Muscle layer of colon (tissue), 2 donors: ENCODE measurements around the gene ME1.
A peak's percentile ranks its signal among the peaks of the same experiment; 100 is the strongest.
"Not testable (repeated sequence)": the region's sequence is repeated elsewhere in the genome, so short reads cannot be mapped to it uniquely, and the experiment has no call there.

Experiments
- H3K27ac ChIP-seq: one replicate; pipeline ENCODE4 v1.7.0; 2013; ENCODE audit warnings: low read depth, mild to moderate bottlenecking, low read length, moderate library complexity
- H3K27me3 ChIP-seq, 2 donors: one replicate each; pipeline ENCODE4 v1.7.0; 2013; ENCODE audit warnings: low read length in 2 of 2, mild to moderate bottlenecking in 2 of 2; ENCODE audit not compliant: insufficient read depth in 2 of 2, control insufficient read depth in 1 of 2
- H3K36me3 ChIP-seq: one replicate; pipeline ENCODE4 v1.7.0; 2013; ENCODE audit warnings: mild to moderate bottlenecking, low read length; ENCODE audit not compliant: insufficient read depth
- H3K4me1 ChIP-seq: one replicate; pipeline ENCODE4 v1.7.0; 2013; ENCODE audit warnings: mild to moderate bottlenecking, low read length; ENCODE audit not compliant: insufficient read depth
- H3K4me3 ChIP-seq, 2 donors: one replicate each; pipeline ENCODE4 v1.7.0; 2013; ENCODE audit warnings: low read length in 2 of 2, low read depth in 1 of 2, mild to moderate bottlenecking in 1 of 2, moderate library complexity in 1 of 2
- H3K9ac ChIP-seq: one replicate; pipeline ENCODE4 v1.7.0; 2013; ENCODE audit warnings: low read length
- H3K9me3 ChIP-seq: one replicate; pipeline ENCODE4 v1.7.0; 2013; ENCODE audit warnings: mild to moderate bottlenecking, low read length
- donor health status: abdominal sarcoma.
- donor health status: Adenocarcinoma of cecum.

The ME1 gene

DNA sequence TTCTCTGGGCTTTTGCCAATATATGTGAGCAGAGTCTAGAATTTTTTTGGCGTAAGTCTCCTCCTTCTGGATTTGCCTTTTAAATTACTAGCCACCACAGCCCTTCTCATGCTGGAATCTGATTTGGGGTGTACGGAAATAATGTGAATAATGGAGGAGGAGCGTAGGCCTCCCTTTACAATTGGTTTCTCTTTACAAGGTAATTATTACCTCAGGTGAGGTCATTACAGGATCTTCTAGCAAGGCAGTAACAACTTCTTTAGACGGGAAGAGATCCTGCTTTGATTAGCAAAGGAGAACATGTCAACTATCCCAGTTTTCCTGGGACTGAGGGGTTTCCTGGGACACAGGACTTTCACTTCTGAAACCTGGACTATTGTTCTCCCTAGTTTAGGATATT is 228.8 kb downstream of the ME1 start:
- Histone ChIP-seq H3K4me3 (no peak overlapping the region), H3K9ac (no peak overlapping the region), H3K27me3 (no peaks in the 10 kb centered on the region), H3K36me3 (peaks cover 6% of the 10 kb centered on the region), H3K27ac (no peak overlapping the region), H3K9me3 (no peaks in the 10 kb centered on the region), H3K4me1 (no peaks in the 10 kb centered on the region)

DNA sequence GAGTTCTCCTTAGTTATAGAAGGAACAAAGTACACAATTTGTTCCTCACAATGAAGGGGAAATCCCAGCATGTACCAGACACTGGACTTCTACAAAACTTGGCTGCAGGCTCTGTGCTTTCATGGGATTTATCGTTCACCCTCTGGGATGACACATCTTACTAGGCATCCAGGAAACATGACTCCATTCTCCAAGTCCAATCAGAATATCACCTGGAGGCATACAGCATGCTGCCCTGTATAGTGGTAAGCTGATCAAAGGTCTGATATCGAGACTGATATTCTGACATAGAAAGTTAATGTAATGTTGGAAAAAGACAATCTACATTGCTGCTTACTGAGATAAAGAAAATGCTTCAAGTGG is 231.0 kb downstream of the ME1 start:
- Histone ChIP-seq H3K4me1 (no peaks in the 10 kb centered on the region), H3K36me3 (peaks cover 11% of the 10 kb centered on the region), H3K27ac (no peak overlapping the region), H3K9me3 (no peaks in the 10 kb centered on the region), H3K9ac (no peak overlapping the region), H3K4me3 (no peak overlapping the region), H3K27me3 (no peaks in the 10 kb centered on the region)

DNA sequence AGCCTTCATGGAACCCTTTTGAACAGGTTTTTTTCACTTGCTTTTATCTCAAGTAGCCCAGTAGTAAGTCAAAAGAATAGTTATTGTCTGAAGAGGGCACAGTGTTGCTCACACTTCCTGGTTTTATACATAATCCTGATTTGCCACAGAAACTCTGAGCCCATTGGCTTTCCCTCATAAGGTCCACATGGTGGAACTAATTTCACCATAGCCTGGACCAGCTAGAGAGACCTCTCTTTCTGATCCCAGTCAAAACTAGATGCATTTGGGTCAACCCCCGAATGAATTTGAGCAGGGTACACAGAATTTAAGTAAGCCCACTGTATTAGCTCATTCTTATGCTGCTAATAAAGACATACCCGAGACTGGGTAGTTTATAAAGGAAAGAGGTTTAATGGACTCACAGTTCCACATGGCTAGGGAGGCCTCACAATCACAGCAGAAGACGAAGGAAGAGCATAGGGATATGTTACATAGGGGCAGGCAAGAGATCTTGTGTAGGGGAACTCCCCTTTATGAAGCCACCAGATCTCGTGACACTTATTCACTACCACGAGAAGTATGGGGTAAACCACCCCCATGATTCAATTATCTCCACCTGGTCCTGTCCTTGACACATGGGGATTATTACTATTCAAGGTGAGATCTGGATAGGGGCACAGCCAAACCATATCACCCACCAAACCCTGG is 231.5 kb downstream of the ME1 start:
- Histone ChIP-seq H3K36me3 (peaks cover 11% of the 10 kb centered on the region), H3K9ac (no peak overlapping the region), H3K27me3 (no peaks in the 10 kb centered on the region), H3K4me1 (peaks cover 2% of the 10 kb centered on the region), H3K27ac (no peak overlapping the region), H3K4me3 (no peak overlapping the region), H3K9me3 (no peaks in the 10 kb centered on the region)

DNA sequence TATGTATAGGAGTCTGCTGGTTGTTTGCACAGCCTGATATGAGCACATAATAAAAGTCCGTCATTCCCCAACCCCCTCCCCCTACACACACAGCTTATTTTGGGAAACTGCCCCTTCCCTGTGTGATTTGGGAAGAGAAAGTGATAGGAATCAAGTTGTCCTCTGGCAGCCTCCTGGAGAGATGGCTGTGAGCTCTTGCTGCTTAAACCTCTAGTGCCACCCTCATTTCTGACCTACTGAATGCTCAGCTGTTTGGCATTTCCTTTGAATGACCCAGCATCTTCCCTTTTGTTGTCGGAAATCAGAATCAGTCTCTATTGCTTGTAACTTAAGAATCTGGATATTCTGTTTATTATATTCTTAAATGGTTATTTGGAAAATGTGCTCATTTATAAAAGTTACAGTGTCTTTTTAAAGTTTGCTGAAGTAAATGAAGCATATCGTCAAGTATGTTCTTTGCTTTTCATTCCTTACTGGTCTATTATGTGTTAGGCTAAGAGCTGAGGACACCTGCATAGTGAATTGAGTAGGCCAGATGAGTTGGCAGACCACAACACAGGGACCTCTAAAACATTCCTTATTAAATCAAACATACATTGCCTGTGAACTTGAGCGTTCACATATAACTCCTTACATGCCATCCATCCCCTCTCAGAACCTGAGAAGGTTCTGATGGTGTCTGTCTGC is 232.2 kb downstream of the ME1 start:
- Histone ChIP-seq H3K36me3 (peaks cover 11% of the 10 kb centered on the region), H3K9ac (no peak overlapping the region), H3K4me1 (peaks cover 5% of the 10 kb centered on the region), H3K27ac (no peak overlapping the region), H3K4me3 (no peak overlapping the region), H3K9me3 (no peaks in the 10 kb centered on the region), H3K27me3 (no peaks in the 10 kb centered on the region)

DNA sequence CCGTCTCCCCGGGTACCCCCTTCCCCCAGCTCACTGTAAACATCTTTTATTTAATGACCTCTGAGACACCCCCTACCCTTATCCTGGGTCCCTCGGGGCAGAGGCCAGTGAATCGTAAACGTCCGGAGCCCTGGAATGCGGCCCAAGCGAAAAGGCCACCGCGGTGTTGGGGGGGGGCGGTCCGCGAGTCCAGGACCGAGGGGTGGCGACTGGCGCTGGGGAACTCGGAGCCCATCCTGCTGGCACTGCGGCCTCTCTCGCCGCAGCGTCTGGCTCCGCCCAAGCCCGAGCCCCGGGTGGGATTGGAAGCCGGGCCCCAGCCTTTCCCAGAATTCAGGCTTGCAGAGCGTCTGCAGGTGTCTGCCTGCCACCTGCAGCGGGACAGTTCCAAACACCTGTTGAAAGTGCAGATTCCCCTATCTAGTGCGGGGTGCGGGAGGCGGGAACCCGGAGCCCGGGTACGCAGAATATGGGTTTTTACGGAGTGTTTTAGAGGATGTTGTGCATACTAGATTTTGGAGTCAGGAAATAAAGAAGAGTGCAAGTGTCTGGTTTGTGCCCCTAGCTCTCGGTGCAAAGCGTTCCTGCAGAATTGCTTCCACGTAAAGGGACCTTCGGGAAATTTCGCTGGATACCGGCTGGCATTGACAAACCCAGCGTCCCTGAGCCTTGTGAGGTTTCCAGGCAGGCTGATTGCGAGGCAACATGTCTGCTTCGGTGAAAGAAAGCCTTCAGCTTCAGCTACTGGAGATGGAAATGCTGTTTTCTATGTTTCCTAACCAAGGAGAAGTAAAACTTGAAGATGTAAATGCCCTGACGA is 236.9 kb downstream of the ME1 start:
- Histone ChIP-seq H3K4me1 (peaks cover 11% of the 10 kb centered on the region), H3K9ac (peak overlapping the region; percentile 62), H3K4me3 (peak overlapping the region; percentile 78 to 98), H3K27me3 (no peaks in the 10 kb centered on the region), H3K27ac (peak overlapping the region; percentile 91), H3K9me3 (no peaks in the 10 kb centered on the region), H3K36me3 (peaks cover 11% of the 10 kb centered on the region)

DNA sequence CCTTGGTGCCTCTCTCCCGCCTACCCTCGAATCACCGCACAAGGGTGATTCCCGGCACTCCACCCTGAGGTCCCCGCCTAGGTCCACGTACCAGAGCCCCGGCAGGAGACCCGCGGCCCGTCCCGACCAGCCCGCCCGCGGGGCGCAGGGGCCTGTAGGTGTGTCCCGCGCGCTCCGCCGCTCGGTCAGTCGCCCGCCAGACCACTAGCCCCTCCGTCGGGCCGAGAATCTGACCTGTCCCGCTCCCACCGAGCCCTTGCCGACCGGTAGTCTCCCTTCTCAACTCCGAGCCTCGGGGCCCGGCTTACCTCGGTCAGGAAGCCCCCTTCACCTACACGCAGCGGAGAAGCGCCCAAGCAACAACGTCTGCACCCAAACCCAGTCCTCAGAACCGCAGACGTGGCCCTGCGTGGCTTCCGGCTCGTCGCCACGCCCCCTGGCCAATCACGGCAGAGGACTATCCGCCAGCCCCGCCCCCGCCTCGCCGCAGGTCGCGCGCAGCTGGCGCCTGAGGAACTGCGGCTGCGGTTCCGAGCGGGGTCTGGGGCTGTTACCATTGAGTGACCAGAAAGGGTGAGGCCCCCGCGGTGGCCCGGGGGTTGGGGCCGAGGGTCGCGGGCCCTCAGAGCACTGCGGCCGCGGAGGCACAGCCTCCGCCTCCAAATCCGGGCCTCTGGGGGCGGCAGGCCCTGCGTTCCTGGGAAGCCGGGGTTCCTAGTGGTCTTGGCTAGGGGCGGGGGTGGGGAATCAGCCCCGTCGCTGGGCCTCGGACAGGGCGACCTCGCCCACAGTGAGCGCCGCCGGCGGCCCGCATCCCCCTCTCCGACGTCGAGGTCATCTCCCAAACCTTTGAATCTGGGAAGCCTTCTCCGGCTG is 237.7 kb downstream of the ME1 start, which contains the start of the genes PGM3 and RWDD2A:
Gene PGM3 (minus strand): TSS at position 395 of the 876 bp plus-strand sequence. CDS start 2,253 bp downstream, outside the sequence.
Gene RWDD2A (plus strand): TSS at position 487 of the 876 bp plus-strand sequence. CDS start 1,095 bp downstream, outside the sequence.
- Histone ChIP-seq H3K9me3 (no peaks in the 10 kb centered on the region), H3K27ac (peak within 1 kb of the TSS; percentile 91), H3K4me3 (peak within 1 kb of the TSS; percentile 78 to 98)

DNA sequence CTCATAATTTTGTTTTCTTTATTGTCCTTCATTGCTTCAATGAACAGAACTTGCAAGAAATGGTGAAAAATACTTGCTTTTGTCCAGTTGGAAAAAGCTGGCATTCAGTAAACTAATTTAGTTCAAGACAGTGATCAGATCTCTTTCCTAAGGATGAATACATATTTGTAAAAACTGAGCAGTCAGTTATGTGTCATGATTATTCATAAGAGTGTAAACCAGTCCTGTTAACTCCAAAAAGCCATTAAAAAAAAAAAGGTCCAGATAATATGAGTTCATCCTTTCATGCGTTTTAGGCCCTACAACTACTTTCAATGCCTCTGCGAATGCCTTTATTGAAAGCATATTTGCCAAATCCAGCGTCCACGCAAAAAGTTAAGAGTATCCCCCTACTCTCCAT is 238.4 kb downstream of the ME1 start:
- H3K36me3 ChIP-seq, result peaks cover 14% of the 10 kb centered on the region
- peaks cover 11% of the 10 kb centered on the region for H3K4me1 ChIP-seq
- peak overlapping the region; percentile 78 to 98 for H3K4me3 ChIP-seq
- H3K9me3 ChIP-seq, result no peaks in the 10 kb centered on the region
- H3K27ac ChIP-seq, result peak overlapping the region; percentile 91
- H3K27me3 ChIP-seq, result no peaks in the 10 kb centered on the region
- peak overlapping the region; percentile 73 for H3K9ac ChIP-seq

More for the DNA sequence above, 237.7 kb downstream of the ME1 start, which contains the start of the genes PGM3 and RWDD2A:
- Histone ChIP-seq H3K9ac (peak within 1 kb of the TSS; percentile 73), H3K36me3 (peaks cover 15% of the 10 kb centered on the region), H3K27me3 (no peaks in the 10 kb centered on the region), H3K4me1 (peaks cover 11% of the 10 kb centered on the region)

DNA sequence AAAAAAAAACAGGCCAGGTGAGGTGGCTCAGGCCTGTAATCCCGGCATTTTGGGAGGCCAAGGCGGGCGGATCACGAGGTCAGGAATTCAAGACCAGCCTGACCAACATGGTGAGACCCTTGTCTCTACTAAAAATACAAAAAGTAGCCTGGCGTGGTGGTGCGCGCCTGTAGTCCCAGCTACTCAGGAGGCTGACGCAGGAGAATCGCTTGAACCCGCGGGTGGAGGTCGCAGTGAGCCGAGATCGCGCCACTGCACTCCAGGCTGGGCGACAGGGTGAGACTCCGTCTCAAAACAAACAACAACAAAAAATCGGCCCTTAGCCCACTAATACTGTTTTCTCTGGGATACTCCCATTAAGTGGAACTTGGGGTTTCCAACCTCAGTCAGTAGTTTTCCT is 238.9 kb downstream of the ME1 start:
- not testable (repeated sequence) for H3K27me3 ChIP-seq, H3K9me3 ChIP-seq, H3K27ac ChIP-seq, H3K36me3 ChIP-seq
- Histone ChIP-seq H3K4me1 (peaks cover 11% of the 10 kb centered on the region), H3K9ac (peak overlapping the region; percentile 73), H3K4me3 (peak overlapping the region in 1 of 2 donors; percentile 78)

DNA sequence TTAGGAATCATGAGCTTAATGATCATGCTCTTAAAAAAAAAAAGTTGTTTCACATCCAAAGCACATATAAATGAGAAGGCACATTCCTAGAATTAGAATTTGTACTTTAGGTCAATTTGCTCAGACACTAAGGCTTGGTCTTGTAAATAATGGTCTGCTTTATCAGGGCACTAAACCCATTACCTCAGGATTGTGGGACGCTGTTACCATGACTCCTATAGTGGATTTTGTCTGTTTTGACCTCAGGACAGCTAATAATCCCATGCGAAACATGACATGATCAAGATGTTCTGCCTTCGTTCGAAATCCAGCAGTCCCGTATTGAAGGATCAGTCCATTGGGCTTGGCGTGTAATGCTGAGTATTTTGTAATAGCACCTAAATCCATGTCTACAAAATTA is 240.2 kb downstream of the ME1 start:
- H3K9me3 ChIP-seq, result no peaks in the 10 kb centered on the region
- H3K4me3 ChIP-seq, result no peak overlapping the region
- H3K4me1 ChIP-seq, result peaks cover 11% of the 10 kb centered on the region
- peaks cover 13% of the 10 kb centered on the region for H3K36me3 ChIP-seq
- no peak overlapping the region for H3K27ac ChIP-seq
- no peak overlapping the region for H3K9ac ChIP-seq
- H3K27me3 ChIP-seq, result no peaks in the 10 kb centered on the region

DNA sequence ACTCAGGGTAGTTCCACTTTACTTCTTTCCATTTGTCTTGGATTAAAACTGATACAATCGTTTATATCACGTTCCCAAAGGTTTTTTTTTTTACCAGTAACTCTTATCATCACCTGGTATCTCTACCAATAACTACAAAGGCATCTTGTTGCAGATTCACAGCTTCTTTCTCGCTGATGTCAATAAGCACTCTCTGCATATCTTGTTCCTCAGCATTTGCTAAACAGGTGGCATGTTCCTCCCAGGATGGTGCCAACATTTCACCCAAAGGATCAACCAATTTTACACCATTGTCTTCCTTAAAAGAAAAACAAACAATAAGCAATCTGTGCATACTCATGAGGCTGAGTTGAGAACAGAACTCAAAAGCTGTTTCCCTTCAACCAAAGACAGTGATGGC is 242.3 kb downstream of the ME1 start:
- Histone ChIP-seq H3K9me3 (no peaks in the 10 kb centered on the region), H3K27me3 (no peaks in the 10 kb centered on the region), H3K36me3 (peaks cover 19% of the 10 kb centered on the region), H3K27ac (no peak overlapping the region), H3K4me1 (peaks cover 5% of the 10 kb centered on the region), H3K4me3 (no peak overlapping the region), H3K9ac (no peak overlapping the region)
